SK-N-SH (cell line): ENCODE measurements around the gene CFAP92.

Source experiments
- EZH2phosphoT487 ChIP-seq: fragments of 200-600 bp; sonication (generic); IDR thresholded peaks from 2 replicates; pipeline ENCODE4 v1.6.1; 2017; ENCODE audit warnings: low read depth, mixed run types, mild to moderate bottlenecking, antibody characterized with exemption, moderate library complexity, borderline replicate concordance
- GABPA ChIP-seq: IDR thresholded peaks from 2 replicates; pipeline ENCODE4 v1.4.0; 2012; ENCODE audit warnings: low read depth, mild to moderate bottlenecking
- JUND ChIP-seq: IDR thresholded peaks from 2 replicates; pipeline ENCODE4 v1.4.0; 2012
- MXI1 ChIP-seq: IDR thresholded peaks from 2 replicates; pipeline ENCODE4 v1.6.1; 2012; ENCODE audit warnings: mild to moderate bottlenecking, low read depth, low read length, improper control_type of control experiment
- TAF1 ChIP-seq: IDR thresholded peaks from 2 replicates; pipeline ENCODE4 v1.6.1; 2012; ENCODE audit warnings: low read depth, mild to moderate bottlenecking, low read length, moderate library complexity, borderline replicate concordance
- YY1 ChIP-seq: IDR thresholded peaks from 2 replicates; pipeline ENCODE4 v1.4.0; 2012; ENCODE audit warnings: low read depth, mild to moderate bottlenecking
- TF ChIP-seq, protein P1 (sequence below): fragments of 200-600 bp; sonication (generic); IDR thresholded peaks from 2 replicates; pipeline ENCODE4 v1.6.1; 2017; ENCODE audit warnings: antibody characterized with exemption, mild to moderate bottlenecking, moderate library complexity
- TF ChIP-seq, protein P2 (sequence below): IDR thresholded peaks from 2 replicates; pipeline ENCODE4 v1.6.1; 2012; ENCODE audit warnings: mild to moderate bottlenecking, low read depth, low read length, moderate library complexity
- TF ChIP-seq, protein P3 (sequence below): fragments of 150-350 bp; IDR thresholded peaks from 2 replicates; pipeline ENCODE4 v1.6.1; 2016; ENCODE audit warnings: mild to moderate bottlenecking, low read depth, low read length

DNA sequence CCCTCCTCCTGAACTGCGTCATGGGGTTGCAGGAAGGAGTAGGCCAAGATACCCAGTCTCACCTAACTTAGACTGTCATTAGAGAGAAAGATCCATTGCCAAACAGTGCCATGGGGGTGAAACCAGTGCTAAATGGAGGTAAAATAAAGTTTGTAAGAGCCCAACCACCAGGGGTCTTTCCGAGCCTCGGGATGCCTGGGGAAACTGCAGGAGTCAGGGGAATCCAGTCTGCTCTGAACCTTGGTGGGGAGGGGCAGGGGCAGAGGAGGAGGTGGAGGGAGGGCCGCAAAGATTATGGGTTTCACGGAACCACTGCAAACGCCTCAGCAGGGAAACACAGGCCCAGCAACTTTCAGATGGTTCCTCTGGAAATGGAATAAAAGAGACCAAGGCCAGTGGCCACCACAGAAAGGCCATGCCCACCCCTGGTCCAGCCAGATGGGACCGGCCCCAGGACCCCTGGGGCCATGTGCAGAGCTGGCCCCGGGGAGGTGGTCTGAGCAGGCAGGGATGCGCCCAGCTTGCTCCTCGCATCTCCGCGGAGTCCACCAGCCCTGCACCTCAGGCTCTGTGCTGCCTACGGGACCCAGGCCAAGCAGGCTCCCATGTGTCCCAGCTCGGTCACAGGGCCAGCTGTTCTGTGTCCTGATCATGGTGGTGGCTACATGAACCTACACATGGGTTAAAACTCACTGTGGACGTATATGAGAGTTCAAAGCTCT is 46.9 kb upstream of the CFAP92 start:
- TF ChIP-seq, protein P1, sequence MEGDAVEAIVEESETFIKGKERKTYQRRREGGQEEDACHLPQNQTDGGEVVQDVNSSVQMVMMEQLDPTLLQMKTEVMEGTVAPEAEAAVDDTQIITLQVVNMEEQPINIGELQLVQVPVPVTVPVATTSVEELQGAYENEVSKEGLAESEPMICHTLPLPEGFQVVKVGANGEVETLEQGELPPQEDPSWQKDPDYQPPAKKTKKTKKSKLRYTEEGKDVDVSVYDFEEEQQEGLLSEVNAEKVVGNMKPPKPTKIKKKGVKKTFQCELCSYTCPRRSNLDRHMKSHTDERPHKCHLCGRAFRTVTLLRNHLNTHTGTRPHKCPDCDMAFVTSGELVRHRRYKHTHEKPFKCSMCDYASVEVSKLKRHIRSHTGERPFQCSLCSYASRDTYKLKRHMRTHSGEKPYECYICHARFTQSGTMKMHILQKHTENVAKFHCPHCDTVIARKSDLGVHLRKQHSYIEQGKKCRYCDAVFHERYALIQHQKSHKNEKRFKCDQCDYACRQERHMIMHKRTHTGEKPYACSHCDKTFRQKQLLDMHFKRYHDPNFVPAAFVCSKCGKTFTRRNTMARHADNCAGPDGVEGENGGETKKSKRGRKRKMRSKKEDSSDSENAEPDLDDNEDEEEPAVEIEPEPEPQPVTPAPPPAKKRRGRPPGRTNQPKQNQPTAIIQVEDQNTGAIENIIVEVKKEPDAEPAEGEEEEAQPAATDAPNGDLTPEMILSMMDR = no peak
- TF ChIP-seq MXI1 = no peak
- TF ChIP-seq, protein P2, sequence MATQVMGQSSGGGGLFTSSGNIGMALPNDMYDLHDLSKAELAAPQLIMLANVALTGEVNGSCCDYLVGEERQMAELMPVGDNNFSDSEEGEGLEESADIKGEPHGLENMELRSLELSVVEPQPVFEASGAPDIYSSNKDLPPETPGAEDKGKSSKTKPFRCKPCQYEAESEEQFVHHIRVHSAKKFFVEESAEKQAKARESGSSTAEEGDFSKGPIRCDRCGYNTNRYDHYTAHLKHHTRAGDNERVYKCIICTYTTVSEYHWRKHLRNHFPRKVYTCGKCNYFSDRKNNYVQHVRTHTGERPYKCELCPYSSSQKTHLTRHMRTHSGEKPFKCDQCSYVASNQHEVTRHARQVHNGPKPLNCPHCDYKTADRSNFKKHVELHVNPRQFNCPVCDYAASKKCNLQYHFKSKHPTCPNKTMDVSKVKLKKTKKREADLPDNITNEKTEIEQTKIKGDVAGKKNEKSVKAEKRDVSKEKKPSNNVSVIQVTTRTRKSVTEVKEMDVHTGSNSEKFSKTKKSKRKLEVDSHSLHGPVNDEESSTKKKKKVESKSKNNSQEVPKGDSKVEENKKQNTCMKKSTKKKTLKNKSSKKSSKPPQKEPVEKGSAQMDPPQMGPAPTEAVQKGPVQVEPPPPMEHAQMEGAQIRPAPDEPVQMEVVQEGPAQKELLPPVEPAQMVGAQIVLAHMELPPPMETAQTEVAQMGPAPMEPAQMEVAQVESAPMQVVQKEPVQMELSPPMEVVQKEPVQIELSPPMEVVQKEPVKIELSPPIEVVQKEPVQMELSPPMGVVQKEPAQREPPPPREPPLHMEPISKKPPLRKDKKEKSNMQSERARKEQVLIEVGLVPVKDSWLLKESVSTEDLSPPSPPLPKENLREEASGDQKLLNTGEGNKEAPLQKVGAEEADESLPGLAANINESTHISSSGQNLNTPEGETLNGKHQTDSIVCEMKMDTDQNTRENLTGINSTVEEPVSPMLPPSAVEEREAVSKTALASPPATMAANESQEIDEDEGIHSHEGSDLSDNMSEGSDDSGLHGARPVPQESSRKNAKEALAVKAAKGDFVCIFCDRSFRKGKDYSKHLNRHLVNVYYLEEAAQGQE = no peak
- no peak for TF ChIP-seq YY1
- no peak for TF ChIP-seq GABPA
- TF ChIP-seq JUND = no peak
- TF ChIP-seq, protein P3, sequence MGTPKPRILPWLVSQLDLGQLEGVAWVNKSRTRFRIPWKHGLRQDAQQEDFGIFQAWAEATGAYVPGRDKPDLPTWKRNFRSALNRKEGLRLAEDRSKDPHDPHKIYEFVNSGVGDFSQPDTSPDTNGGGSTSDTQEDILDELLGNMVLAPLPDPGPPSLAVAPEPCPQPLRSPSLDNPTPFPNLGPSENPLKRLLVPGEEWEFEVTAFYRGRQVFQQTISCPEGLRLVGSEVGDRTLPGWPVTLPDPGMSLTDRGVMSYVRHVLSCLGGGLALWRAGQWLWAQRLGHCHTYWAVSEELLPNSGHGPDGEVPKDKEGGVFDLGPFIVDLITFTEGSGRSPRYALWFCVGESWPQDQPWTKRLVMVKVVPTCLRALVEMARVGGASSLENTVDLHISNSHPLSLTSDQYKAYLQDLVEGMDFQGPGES = no peak
- no peak for TF ChIP-seq EZH2phosphoT487
- no peak for TF ChIP-seq TAF1
